Neural cell (in vitro differentiated cells): ENCODE results near the gene LPAR1.

Experiments used
- CTCF ChIP-seq: fragments of 450-650 bp; IDR thresholded peaks from 2 replicates; pipeline ENCODE4 v1.5.1; 2014; ENCODE audit warnings: antibody characterized with exemption, mild to moderate bottlenecking, moderate library complexity; ENCODE audit not compliant: poor library complexity, severe bottlenecking
- EP300 ChIP-seq: fragments of 450-650 bp; conservative IDR thresholded peaks from 2 replicates; pipeline ENCODE4 v1.6.1; 2014; ENCODE audit warnings: antibody characterized with exemption, mild to moderate bottlenecking, moderate library complexity; ENCODE audit not compliant: poor library complexity, severe bottlenecking
- EZH2 ChIP-seq: fragments of 200-600, 300-800 bp; shearing (Covaris generic), sonication (generic); IDR thresholded peaks from 2 replicates; pipeline ENCODE4 v1.6.1; 2014; ENCODE audit warnings: antibody characterized with exemption, low read length, borderline replicate concordance, mild to moderate bottlenecking; ENCODE audit not compliant: insufficient read depth, poor library complexity, severe bottlenecking
- MXI1 ChIP-seq: fragments of 450-650 bp; conservative IDR thresholded peaks from 2 replicates; pipeline ENCODE4 v1.6.1; 2014; ENCODE audit warnings: antibody characterized with exemption, mild to moderate bottlenecking; ENCODE audit not compliant: poor library complexity, severe bottlenecking
- POLR2AphosphoS5 ChIP-seq: IDR thresholded peaks from 2 replicates; pipeline ENCODE4 v1.6.1; 2012
- RAD21 ChIP-seq: fragments of 450-650 bp; conservative IDR thresholded peaks from 2 replicates; pipeline ENCODE4 v1.6.1; 2014; ENCODE audit warnings: antibody characterized with exemption, mild to moderate bottlenecking, moderate library complexity
- SMC3 ChIP-seq: fragments of 450-650 bp; conservative IDR thresholded peaks from 2 replicates; pipeline ENCODE4 v1.6.1; 2014; ENCODE audit warnings: antibody characterized with exemption, mild to moderate bottlenecking, moderate library complexity; ENCODE audit not compliant: poor library complexity
- TAF1 ChIP-seq: IDR thresholded peaks from 2 replicates; pipeline ENCODE4 v1.6.1; 2012; ENCODE audit warnings: low read depth

DNA sequence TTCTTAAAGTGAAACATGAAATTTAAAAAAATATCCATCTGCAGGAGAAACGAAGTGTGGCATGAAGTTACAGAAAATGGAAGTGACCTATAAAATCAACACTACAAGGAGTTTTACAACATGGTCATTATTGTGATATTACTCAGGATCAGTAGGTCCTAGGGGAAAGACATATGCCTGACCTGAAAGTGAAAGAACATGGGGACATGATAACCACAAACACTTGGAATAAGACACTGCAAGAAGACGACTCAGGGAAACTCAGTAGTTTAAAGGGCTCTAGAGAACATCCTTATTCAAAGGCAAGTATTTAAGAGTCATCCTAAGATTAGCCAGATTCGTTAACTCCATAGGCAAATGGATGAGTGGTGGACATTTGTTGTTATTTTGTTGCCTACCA is 19.9 kb upstream of the LPAR1 start:
- TF ChIP-seq POLR2AphosphoS5 (no peak), RAD21 (no peak), EZH2 (no peak), CTCF (no peak), EP300 (no peak), TAF1 (no peak), MXI1 (no peak), SMC3 (no peak)
